Measurements from ENCODE around the gene GRK2.

GRK2 gene

DNA sequence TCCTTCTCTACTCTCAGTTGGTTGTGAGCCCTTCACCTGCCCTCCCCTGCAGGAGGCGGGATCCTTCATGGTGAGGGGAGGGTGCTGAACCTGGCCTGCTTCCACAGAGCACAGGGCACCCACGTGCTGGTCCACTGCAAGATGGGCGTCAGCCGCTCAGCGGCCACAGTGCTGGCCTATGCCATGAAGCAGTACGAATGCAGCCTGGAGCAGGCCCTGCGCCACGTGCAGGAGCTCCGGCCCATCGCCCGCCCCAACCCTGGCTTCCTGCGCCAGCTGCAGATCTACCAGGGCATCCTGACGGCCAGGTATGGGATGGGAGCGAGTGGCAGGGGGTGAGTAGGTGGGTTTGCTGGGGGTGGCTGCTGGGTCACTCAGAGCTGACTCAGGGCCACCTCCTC is 43.4 kb downstream of the GRK2 start:
- TF ChIP-seq, protein P1, sequence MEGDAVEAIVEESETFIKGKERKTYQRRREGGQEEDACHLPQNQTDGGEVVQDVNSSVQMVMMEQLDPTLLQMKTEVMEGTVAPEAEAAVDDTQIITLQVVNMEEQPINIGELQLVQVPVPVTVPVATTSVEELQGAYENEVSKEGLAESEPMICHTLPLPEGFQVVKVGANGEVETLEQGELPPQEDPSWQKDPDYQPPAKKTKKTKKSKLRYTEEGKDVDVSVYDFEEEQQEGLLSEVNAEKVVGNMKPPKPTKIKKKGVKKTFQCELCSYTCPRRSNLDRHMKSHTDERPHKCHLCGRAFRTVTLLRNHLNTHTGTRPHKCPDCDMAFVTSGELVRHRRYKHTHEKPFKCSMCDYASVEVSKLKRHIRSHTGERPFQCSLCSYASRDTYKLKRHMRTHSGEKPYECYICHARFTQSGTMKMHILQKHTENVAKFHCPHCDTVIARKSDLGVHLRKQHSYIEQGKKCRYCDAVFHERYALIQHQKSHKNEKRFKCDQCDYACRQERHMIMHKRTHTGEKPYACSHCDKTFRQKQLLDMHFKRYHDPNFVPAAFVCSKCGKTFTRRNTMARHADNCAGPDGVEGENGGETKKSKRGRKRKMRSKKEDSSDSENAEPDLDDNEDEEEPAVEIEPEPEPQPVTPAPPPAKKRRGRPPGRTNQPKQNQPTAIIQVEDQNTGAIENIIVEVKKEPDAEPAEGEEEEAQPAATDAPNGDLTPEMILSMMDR (IDR thresholded peaks at IDR 0.05; ENCODE audit: low read depth, low read length), result no peak
- H3K4me3 ChIP-seq (ENCODE audit: low read depth, low read length), result no peak overlapping the region

DNA sequence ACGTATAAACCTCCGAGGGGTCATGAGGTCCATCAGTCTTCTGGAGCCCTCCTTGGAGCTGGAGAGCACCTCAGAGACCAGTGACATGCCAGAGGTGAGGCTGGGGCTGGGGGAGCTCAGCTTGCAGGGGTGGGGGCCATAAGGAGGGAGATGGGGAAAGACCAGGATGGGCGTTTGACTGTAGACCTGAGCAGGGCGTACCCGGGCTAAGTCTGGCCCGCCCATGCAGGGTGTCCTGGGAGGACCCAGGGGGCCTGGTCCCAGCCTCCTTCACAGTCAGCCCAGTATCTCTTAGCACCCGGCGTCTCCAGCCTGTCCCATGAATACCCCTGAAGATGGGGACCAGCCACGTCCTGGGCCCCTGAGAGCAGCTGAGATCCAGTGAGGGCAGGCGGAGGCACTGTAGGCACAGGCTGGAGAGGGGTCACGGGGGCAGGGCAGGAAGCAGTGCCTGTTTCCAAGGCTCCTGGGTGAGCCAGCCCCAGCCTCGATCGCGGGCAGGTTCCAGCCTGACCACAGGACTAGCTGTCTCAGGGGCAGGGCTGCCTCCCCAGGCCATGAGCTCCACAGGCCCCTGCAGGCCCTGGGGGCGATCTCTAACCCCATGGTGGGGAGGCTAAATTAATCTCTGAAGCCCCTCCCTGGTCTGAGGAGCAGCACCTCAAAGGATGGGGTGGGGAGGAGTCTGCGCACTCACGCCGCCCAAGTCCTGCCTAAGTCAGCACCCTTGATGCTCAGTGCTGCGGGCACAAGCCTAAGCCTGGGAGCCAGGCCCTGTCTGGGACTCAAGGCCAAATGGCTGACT is 44.2 kb downstream of the GRK2 start:
- H3K4me3 ChIP-seq (ENCODE audit: low read depth, low read length), result no peak overlapping the region
- TF ChIP-seq, protein P1 (IDR thresholded peaks at IDR 0.05; ENCODE audit: low read depth, low read length), result no peak

DNA sequence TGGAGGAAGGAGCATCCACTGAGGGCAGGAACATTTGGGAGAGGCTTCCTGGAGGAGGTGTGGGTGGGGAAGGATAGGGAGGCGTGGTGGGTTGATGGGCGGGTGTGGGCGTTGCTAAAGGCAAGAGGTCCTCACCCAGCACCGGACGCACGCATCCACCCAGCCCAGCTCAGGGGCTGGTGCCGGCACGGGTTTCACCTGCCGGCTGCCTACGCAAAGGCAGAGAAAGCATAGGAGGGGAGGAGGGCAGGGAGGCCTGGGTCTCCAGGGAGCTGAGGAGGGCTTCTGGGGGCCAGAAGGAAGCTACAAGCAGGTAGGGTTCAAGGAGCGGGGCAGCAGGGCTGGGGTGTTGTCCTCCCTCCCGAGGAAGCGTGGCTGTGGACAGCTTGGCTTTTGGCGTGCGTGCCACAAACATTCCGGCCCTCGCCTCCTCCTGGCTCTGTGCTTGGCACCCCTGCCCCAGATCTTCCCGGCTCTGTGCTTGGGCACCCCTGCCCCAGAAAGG is 44.8 kb downstream of the GRK2 start:
- no peak overlapping the region for H3K4me3 ChIP-seq (ENCODE audit: low read depth, low read length)
- TF ChIP-seq, protein P1 (IDR thresholded peaks at IDR 0.05; ENCODE audit: low read depth, low read length), result no peak

DNA sequence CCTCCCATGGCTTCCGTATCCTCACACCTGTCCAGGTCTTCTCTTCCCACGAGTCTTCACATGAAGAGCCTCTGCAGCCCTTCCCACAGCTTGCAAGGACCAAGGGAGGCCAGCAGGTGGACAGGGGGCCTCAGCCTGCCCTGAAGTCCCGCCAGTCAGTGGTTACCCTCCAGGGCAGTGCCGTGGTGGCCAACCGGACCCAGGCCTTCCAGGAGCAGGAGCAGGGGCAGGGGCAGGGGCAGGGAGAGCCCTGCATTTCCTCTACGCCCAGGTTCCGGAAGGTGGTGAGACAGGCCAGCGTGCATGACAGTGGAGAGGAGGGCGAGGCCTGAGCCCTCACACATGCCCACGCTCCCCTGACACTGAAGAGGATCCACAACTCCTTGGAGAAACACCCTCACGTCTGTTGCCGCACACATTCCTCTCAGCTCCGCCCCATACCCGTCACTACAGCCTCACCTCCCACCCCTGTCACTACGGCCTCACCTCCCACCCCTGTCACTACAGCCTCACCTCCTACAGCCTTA is 45.3 kb downstream of the GRK2 start:
- no peak overlapping the region for H3K4me3 ChIP-seq (ENCODE audit: low read depth, low read length)
- TF ChIP-seq, protein P1 (IDR thresholded peaks at IDR 0.05; ENCODE audit: low read depth, low read length), result no peak

DNA sequence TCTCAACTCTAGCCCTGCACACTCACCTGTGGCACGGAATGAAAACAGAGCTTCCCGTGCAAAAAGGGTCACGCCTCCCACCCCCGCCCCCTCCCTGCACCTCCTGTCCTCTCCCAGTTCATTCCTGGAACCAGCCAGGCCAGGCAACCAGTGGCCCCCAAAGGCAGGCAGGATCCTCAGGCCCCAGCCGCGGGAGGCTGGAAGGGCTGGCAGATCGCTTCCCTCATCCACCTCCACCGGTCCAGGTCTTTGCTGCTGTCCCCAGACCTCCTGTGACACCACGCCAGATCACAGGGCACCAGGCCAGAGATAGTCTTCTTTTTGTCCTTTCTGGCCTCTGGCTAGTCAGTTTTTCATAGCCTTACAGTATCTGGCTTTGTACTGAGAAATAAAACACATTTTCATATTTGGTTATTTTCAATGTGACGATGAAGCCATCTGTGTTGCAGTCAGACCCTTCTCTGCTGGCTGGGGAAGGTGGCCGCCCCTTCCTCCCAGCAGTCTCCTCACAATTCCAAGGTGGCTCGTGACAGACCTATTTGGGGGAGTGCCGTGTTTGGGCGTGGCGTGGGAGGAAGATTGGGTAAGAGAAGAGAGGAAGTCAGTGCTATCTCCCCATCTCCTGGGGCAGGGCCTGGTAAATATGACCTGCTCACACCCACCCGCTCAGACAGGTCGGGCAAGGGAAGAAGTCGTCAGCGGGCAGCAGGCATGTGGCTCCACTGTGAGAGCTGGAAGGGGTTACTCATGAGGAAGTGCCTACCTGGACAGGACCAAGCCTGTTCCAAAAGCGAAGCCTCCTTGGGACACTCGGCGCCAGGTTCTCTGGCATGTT is 46.1 kb downstream of the GRK2 start:
- TF ChIP-seq, protein P1 (IDR thresholded peaks at IDR 0.05; ENCODE audit: low read depth, low read length), result no peak
- no peak overlapping the region for H3K4me3 ChIP-seq (ENCODE audit: low read depth, low read length)

DNA sequence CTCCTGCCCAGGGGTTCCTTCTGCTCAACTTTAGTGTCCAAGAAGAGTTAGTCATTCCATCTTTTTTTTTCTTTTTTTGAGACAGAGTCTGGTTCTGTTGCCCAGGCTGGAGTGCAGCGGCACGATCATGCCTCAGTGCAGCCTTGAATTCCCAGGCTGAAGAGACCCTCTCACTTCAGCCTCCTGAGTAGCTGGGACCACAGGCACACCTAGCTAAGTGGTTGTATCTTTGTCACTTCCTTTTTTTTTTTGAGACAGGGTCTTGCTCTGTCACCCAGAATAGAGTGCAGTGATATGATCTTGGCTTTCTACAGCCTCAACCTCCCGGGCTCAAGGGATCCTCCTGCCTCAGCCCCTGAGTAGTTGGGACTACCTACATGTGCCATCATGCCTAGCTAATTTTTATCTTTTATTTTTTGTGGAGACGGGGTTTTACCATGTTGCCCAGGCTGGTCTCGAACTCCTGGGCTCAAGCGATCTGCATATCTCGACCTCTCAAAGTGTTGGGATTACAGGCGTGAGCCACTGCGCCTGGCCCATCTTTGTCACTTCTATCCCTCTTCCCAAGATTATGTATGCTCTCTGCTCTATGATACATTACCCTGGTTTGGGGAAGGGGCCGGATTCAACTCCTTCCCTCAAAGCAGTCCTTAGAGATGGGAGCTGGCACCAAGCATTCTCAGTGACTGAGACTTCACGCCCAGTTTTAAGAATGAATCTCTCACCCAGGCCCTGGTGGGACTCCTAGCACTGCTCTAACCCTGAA is 47.0 kb downstream of the GRK2 start:
- H3K4me3 ChIP-seq (ENCODE audit: low read depth, low read length), result no peak overlapping the region
- TF ChIP-seq, protein P1 (IDR thresholded peaks at IDR 0.05; ENCODE audit: low read depth, low read length), result no peak
